ENCODE measurements around the gene TMEM45B.
"Not testable (repeated sequence)": the region's sequence is repeated elsewhere in the genome, so short reads cannot be mapped to it uniquely, and the experiment has no call there.

Gene TMEM45B

GRCh38 chr11:129815596-129816461, at the start of gene TMEM45B:
TSS of gene TMEM45B (plus strand) at chr11:129815848. CDS start at chr11:129852483, 36,635 bp downstream.
- DNase-seq (ENCODE audit: low read depth in 3 of 3) = peak in 2 of 3 experiments; percentile 5 to 26

GRCh38 chr11:129766898-129767604, 48.6 kb upstream of the TMEM45B start:
- no peak for DNase-seq (ENCODE audit: low read depth in 3 of 3)

GRCh38 chr11:129767827-129768226, 47.8 kb upstream of the TMEM45B start:
- no peak for DNase-seq (ENCODE audit: low read depth in 3 of 3)

- no peak for DNase-seq (ENCODE audit: low read depth in 3 of 3)
Measured at GRCh38 chr11:129768356-129768755, 47.3 kb upstream of the TMEM45B start.

GRCh38 chr11:129769059-129769458, 46.6 kb upstream of the TMEM45B start:
- DNase-seq (ENCODE audit: low read depth in 3 of 3) = no peak

- DNase-seq (ENCODE audit: low read depth in 3 of 3) = no peak
Measured at GRCh38 chr11:129770993-129771392, 44.7 kb upstream of the TMEM45B start.

- not testable (repeated sequence) for DNase-seq (ENCODE audit: low read depth in 3 of 3)
Measured at GRCh38 chr11:129771456-129771855, 44.2 kb upstream of the TMEM45B start.

- no peak for DNase-seq (ENCODE audit: low read depth in 3 of 3)
Measured at GRCh38 chr11:129778877-129779276, 36.8 kb upstream of the TMEM45B start.

GRCh38 chr11:129779342-129779741, 36.3 kb upstream of the TMEM45B start:
- no peak for DNase-seq (ENCODE audit: low read depth in 3 of 3)

GRCh38 chr11:129785383-129786111, 30.1 kb upstream of the TMEM45B start:
- no peak for DNase-seq (ENCODE audit: low read depth in 3 of 3)

- not testable (repeated sequence) for DNase-seq (ENCODE audit: low read depth in 3 of 3)
Measured at GRCh38 chr11:129786112-129786416, 29.6 kb upstream of the TMEM45B start.

GRCh38 chr11:129787532-129788155, 28.0 kb upstream of the TMEM45B start:
- DNase-seq (ENCODE audit: low read depth in 3 of 3) = no peak

- DNase-seq (ENCODE audit: low read depth in 3 of 3) = no peak
Measured at GRCh38 chr11:129788278-129788677, 27.4 kb upstream of the TMEM45B start.

GRCh38 chr11:129790106-129790505, 25.5 kb upstream of the TMEM45B start:
- DNase-seq (ENCODE audit: low read depth in 3 of 3) = no peak

- DNase-seq (ENCODE audit: low read depth in 3 of 3) = no peak
Measured at GRCh38 chr11:129791515-129791914, 24.1 kb upstream of the TMEM45B start.

GRCh38 chr11:129792663-129793062, 23.0 kb upstream of the TMEM45B start:
- no peak for DNase-seq (ENCODE audit: low read depth in 3 of 3)

GRCh38 chr11:129795089-129795488, 20.6 kb upstream of the TMEM45B start:
- DNase-seq (ENCODE audit: low read depth in 3 of 3) = no peak

- no peak for DNase-seq (ENCODE audit: low read depth in 3 of 3)
Measured at GRCh38 chr11:129798212-129798611, 17.4 kb upstream of the TMEM45B start.

GRCh38 chr11:129800162-129800561, 15.5 kb upstream of the TMEM45B start:
- DNase-seq (ENCODE audit: low read depth in 3 of 3) = not testable (repeated sequence)

GRCh38 chr11:129800655-129801054, 15.0 kb upstream of the TMEM45B start:
- DNase-seq (ENCODE audit: low read depth in 3 of 3) = no peak

- DNase-seq (ENCODE audit: low read depth in 3 of 3) = no peak
Measured at GRCh38 chr11:129803533-129803932, 12.1 kb upstream of the TMEM45B start.

- no peak for DNase-seq (ENCODE audit: low read depth in 3 of 3)
Measured at GRCh38 chr11:129804012-129804411, 11.6 kb upstream of the TMEM45B start.
